Measurements from ENCODE around the gene PODXL2.

PODXL2 gene

DNA sequence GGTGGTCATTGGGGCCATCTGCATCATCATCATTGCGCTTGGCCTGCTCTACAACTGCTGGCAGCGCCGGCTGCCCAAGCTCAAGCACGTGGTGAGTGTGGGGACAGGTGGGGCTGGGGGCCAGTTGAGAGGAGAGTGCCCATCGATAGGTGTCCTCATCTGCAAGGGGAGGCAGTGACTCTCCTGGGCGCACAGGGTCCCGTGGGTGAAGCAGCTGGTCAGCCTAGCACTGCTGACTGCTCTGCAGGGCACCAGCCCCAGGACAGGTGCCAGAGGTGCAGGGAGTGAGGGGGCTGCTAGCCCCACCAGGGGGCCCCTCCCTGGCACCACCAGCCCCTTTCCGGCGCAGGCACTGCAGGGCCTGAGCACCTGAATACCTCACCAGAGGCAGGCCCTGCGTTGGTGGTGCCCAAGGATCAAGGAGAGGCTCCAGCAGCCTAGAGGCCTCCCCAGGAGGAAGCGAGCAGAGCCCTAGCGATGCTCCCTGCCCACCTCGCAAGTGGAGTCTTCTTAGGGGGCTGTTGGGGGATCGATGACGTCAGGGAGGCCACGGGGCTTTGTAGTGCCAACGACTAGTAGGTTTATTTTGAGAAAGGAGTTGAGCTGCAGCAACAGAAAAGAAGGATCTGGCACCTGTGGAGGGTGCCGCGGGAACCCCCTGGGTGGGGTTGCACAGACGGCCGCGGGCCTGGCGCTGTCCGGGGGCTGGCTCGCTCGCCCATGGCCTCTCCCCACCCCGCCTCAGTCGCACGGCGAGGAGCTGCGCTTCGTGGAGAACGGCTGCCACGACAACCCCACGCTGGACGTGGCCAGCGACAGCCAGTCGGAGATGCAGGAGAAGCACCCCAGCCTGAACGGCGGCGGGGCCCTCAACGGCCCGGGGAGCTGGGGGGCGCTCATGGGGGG, 42.8 kb downstream of the PODXL2 start:
- in situ Hi-C loops (cut with HindIII; ENCODE audit: low sequenced_read_pairs), result loop anchor here (25.0 kb wide), 1 partner anchor 291 kb away; no protein-coding TSS in a partner anchor

DNA sequence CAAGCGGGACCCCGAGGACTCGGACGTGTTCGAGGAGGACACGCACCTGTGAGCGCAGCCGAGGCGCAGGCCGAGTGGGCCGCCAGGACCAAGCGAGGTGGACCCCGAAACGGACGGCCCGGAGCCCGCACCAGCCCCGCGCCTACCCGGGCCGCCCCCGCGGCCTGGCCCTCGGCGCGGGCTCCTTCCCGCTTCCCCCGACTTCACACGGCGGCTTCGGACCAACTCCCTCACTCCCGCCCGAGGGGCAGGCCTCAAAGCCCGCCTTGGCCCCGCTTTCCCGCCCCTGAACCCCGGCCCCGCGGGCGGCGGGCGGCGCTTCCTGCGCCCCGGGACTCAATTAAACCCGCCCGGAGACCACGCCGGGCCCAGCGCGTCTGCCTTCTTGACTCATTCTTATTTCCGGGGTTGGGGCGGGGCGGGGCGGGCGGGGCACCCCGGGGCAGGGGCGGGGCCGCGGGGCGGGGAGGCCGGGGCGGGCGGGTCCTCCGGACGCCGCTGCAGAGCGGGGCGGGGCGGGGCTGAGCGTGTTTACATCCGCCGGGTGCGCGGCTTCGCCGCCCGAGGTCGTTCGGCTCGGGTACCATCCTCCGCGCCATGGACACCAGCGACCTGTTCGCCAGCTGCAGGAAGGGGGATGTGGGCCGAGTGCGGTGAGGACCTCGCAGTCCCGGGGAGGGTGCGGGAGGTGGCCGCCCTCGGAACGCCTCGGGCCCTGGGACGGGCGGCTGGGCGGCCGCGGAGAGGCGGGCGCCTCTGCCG, 43.6 kb downstream of the PODXL2 start, which contains the start of gene ABTB1:
TSS of gene ABTB1 (plus strand) at position 524 of the 762 bp plus-strand sequence. CDS start at position 598, 74 bp downstream.
- in situ Hi-C loops (cut with HindIII; ENCODE audit: low sequenced_read_pairs), result loop anchor here (25.0 kb wide), 1 partner anchor 290 kb away; no protein-coding TSS in a partner anchor

DNA sequence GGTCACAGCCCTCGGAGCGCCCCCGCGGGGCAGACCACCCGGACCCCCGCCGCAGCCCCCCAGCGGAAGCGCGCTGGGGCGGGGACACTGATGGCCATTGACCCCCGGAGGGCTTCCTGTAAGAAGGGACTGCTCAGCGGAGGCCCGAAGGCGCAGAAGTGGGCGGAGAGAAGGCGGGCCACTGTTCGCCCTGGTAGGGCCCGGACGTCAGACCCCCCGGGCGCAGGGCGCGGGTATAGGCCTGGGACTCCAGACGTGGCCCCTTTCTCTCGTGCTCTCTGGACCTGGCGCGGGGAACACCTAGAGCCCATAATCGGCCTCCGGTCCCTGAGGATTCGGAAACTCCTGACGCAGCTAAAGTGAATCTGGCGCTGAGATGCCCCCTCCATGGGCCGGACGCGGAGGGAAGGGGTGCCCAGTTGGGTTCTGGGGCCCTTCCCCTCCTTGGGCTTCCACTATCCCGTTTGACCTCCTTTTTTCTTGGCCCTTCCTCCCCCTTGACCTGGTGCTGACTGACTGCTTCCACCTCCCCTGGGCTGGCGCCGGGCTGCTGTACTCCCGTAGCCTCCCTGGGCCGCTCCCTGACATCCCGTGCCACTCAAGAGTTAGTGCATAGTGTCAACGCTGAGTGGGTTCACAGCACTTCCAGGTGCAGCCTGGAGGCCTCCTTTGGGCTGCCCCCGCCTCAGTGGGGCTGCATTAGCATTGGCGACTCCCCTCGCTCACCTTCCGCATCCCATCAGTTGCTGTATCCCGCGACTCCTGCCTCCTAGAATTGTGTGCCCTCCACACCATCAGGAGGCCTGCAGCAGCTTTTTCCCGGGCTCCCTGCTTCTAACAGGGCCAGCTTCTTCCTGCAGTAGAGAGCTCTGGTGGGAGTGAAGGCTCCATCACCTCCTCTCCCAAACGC, 44.5 kb downstream of the PODXL2 start:
- in situ Hi-C loops (cut with HindIII; ENCODE audit: low sequenced_read_pairs), result loop anchor here (25.0 kb wide), 1 partner anchor 289 kb away; no protein-coding TSS in a partner anchor

DNA sequence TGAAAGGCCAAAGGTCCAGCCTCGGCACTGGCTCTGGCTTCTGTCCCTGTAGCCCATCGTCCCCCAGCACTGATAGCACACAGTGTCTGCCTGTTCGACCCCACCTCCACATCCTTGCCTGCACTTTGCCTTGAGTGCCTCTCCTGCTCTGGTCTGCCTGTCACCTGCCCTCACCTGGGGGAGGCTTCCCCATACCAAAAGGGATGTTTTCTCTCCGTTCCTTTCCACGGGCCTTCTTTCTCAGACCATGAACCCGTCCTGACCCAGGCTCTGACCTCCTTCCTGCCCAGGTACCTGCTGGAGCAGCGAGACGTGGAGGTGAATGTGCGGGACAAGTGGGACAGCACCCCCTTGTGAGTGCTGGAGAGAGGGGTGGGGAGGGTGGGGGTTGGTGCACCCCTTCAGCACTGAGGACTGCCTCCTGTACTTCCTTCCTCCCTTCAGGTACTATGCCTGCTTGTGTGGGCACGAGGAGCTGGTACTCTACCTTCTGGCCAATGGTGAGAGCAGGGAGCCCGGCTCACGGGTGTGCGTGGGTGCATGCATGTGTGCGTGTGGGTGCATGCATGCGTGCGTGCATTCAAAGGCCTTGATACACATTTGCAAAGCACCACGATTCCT, 45.2 kb downstream of the PODXL2 start:
- in situ Hi-C loops (cut with HindIII; ENCODE audit: low sequenced_read_pairs), result loop anchor here (25.0 kb wide), 1 partner anchor 288 kb away; no protein-coding TSS in a partner anchor

DNA sequence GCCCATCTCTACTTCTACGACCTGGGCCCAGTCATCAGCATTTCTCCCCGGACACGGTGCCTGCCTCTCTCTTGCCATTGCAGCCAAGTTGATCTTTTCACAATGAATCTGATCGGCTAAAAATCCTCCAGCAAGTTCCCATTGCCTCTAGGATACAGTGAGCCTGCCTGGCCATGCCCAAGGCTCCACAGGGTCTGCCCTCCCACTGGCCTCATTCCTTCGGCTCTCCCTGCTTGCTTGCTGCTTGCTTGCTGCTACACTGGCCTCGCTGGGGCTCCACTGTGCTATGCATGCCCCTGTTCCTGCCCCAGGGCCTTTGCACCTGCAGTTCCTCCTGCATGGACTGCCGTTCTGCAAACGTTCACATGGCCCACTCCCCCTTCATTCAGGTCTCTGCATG, 45.8 kb downstream of the PODXL2 start:
- in situ Hi-C loops (cut with HindIII; ENCODE audit: low sequenced_read_pairs), result loop anchor here (25.0 kb wide), 1 partner anchor 288 kb away; no protein-coding TSS in a partner anchor

DNA sequence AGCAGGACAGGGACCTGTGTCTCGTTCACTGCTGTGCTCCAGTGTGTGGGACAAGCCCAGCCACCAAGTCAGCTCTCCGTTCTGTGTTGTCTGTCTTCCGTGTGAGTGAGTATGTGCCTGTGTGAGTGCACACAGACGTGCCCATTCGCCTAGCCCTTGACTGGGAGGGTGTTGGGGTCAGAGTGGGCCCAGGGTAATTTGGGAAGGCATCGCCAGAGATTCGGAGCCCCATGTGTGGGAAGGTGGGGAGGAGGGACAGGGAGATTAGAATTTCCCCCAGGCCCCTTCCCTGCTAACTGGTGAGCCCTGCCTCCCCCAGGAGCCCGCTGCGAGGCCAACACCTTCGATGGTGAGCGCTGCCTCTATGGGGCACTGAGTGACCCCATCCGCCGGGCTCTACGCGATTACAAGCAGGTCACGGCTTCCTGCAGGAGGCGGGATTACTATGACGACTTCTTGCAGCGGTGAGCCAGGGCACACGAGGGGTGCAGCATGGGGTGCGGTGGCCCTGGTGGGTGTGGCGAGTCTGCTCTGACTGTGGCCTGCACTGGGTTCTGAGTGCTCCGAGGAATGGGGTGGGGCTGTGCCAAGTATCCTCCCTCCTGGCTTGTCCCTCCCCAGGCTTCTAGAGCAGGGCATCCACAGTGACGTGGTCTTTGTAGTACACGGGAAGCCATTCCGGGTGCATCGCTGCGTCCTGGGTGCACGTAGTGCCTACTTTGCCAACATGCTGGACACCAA, 46.8 kb downstream of the PODXL2 start:
- in situ Hi-C loops (cut with HindIII; ENCODE audit: low sequenced_read_pairs), result no loop called here

DNA sequence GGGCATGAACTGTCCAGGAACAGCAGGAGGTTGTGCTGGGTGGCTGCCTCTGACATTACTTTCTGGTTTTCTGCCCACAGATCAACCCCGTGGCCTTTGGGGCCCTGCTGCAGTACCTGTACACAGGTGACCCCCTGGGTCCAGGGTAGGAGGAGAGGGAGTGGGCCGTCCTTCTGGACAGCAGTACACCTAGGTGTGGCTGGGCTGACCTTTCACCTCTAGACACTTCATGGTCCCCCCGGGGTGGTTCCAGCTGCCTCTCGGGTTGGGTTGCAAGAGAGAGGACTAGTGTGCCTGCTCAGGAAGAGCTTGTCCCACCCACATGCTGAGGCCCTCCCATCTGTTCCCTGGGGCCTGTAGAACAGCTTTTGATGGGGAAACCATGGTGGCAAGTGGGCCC, 47.5 kb downstream of the PODXL2 start:
- in situ Hi-C loops (cut with HindIII; ENCODE audit: low sequenced_read_pairs), result no loop called here

DNA sequence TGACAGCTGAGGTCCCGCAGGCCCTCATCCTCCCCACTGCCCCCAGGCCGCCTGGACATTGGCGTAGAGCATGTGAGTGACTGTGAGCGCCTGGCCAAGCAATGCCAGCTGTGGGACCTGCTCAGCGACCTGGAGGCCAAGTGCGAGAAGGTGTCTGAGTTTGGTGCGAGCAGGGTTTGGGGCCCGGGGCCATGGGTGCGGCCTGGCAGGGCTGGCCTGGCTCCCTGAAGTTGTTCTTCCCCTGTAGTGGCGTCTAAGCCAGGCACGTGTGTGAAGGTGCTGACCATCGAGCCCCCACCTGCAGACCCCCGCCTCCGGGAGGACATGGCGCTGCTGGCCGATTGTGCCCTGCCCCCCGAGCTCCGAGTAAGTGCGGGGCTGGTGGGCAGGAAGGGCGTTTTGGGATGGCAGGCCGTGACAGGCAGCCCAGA, 48.0 kb downstream of the PODXL2 start:
- in situ Hi-C loops (cut with HindIII; ENCODE audit: low sequenced_read_pairs), result no loop called here

DNA sequence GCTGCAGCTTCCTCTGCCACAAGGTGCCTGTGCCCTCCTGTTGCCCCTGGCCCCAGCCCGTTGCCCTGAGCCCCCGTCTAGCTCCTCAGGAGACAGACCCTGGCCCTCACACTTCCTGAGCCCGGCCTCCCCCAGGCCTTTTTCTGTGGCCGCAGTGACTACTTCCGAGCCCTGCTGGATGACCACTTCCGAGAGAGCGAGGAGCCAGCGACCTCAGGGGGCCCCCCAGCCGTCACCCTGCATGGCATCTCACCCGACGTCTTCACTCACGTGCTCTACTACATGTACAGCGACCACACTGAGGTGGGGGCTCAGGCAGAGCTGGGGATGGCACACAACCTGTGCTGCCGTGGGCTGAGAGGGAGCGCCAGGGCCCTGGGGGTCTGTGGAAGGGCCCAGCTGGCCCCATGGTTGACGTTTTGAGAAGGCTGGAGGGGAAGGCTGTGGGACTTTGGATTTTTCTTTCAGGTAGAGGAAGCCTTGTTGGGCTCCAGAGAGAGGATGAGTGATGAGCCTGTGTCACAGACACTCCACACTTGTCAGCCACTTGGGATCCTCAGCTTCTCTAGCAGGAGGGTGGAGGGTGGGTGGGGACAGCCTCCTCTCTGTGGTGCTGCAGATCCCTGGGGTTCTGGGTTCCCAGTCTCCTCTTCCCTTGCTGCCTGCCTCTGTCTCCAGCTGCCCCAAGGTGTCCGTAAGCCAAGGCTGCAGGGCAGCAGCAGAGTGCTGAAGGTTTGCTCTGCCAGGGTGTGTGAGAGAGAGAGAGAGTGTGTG, 48.7 kb downstream of the PODXL2 start:
- in situ Hi-C loops (cut with HindIII; ENCODE audit: low sequenced_read_pairs), result no loop called here

DNA sequence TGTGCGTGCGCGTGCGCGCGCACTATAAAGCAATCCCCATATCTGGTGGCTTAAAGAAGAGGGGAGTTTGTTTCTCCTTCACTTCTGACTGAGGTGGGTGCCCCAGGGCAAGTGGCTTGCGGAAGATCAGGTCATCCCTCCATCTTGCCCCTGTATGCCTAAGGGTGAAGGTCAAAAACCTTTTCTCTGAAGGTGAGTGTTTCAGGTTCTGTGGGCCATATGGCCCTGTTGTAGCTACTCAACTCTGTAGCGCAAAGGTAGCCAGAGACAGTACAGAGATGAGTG, 49.3 kb downstream of the PODXL2 start:
- in situ Hi-C loops (cut with HindIII; ENCODE audit: low sequenced_read_pairs), result no loop called here

DNA sequence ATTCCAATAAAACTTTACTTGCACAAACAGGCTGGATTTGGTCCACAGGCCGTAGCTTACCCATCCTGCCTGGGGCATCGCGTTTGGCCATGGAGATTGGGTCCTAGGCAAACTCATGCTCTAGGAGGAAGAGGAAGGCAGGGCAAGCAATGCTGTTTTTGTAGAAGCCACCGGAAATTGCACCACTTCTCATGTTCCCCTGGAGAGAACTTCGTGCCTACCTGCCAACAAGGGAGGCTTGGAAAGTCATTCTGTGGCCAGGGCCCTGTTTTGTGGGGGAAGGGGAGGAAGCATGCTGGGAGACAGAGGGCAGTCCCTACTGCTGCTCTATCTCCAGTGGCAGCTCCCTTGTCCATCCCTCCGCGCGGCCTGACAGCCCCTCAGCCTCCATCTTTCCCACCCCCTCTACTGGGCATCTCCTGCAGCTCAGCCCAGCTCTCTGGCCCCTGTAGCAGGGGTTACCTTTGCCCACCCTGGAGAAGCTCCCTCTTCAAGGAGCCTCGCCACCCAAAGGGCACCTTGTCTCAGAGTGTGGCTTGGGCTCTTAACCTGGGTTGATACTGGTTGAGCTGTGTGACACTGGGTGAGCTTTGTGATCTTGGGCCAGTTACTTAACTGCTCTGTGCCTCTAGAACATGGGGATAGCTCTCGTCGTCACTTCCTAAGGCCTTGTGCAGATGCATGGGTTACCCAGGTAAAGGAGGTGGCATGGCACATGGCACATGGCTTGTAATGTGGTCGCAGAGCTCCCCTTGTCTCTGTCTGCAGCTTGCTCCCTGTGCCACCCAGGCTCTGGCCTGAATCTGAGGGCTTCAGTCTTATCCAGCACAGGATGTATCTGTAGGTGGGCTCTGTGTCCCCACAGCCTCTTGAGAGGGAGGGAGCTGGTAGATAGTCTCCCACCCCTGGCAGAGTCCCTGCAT, 49.9 kb downstream of the PODXL2 start:
- in situ Hi-C loops (cut with HindIII; ENCODE audit: low sequenced_read_pairs), result no loop called here

DNA sequence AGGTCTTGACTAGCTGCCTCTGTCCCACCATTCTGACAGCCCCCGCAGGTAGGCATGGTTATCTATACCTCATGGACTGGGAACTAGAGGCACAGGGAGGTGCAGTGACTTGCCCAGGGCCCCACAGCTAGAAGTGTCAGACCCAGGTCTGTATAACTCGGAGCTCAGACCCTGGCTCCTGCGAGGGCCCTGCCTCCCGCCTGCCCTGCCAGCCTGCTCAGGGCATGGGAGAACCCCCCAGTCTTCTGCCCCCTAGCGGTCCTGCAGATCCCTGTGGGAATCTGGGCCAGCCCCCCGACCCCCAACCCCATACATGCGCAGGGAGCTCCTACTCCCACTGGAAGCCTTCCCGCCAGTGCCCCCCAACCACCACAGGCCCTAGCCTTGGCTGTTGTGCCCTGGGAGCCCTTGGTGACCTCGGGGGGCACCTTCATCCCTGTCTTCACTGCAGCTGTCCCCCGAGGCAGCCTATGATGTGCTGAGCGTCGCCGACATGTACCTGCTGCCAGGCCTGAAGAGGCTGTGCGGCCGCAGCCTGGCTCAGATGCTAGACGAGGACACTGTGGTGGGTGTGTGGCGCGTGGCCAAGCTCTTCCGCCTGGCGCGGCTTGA, 50.7 kb downstream of the PODXL2 start:
- in situ Hi-C loops (cut with HindIII; ENCODE audit: low sequenced_read_pairs), result loop anchor here (5.0 kb wide), 1 partner anchor 72 kb away; no protein-coding TSS in a partner anchor

DNA sequence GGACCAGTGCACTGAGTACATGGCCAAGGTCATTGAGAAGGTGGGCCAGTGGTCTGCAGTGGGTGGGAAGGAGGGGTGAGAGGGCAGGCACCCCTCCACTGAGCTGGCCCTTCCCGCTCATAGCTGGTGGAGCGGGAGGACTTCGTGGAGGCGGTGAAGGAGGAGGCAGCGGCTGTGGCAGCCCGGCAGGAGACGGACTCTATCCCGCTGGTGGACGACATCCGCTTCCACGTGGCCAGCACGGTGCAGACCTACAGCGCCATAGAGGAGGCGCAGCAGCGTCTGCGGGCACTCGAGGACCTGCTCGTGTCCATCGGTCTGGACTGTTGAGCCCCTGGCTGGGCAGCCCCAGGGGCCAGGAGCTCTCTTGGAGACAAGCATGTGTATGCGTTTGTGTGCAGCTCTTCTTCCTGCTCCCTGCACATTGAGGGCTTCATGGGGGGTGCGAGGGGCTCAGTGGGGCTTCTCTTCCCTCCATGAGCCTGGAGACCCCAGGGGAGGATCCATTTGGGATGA, 51.2 kb downstream of the PODXL2 start:
- in situ Hi-C loops (cut with HindIII; ENCODE audit: low sequenced_read_pairs), result loop anchor here (5.0 kb wide), 1 partner anchor 73 kb away; no protein-coding TSS in a partner anchor

DNA sequence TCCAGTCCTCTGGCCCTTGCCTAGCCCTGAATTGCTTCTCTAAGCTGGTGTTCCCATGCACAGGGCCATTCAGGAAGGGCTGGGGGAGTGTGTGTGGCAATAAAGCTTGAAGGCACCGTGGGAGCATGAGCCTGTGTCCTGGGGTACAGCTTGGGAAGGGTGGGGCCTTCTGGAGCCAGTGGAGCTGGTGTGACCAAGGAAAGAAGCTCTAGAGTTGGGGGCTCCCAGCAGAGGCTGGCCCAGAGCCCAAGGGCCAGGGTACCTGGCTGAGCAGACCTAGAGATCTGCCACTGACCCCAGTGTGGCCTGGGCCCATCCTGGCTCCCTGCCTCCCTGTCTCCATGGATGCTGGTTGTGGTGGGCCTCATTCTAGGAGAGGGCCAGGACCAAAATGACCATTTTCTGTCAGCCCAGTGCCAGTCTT, 51.8 kb downstream of the PODXL2 start:
- in situ Hi-C loops (cut with HindIII; ENCODE audit: low sequenced_read_pairs), result loop anchor here (5.0 kb wide), 1 partner anchor 74 kb away; no protein-coding TSS in a partner anchor

DNA sequence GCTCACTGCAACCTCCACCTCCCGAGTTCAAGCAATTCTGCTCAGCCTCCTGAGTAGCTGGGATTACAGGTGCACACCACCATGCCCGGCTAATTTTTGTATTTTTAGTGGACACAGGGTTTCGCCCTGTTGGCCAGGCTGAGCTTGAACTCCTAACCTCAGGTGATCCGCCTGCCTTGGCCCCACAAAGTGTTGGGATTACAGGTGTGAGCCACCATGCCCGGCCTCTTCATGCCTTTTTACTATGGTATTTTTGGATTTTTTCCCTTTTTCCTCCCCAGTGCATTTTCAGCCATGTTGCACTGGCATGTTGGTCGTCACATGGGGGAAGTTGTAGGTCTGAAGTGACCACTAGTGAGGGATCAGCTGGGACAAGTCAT, 53.2 kb downstream of the PODXL2 start:
- in situ Hi-C loops (cut with HindIII; ENCODE audit: low sequenced_read_pairs), result loop anchor here (5.0 kb wide), 1 partner anchor 75 kb away; no protein-coding TSS in a partner anchor

DNA sequence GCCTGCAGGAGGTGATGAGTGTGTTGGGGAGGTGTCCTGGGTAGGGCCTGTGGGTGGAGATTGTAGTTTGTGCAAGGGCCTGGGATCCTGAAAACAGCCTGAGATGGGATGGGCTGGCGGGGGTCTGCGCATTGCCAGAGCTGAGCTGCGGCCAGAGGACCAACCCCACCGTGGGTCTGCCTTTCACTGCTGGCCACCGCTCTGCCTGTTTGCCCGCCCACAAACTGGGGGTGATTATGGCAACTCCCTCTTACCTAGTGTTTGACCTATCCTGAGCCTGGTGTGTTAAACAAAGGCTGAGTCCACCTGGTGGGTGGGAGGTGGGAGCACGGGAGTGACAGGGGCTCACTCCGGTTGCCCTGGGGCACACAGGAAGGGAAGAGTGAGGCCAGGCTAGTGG, 53.6 kb downstream of the PODXL2 start:
- in situ Hi-C loops (cut with HindIII; ENCODE audit: low sequenced_read_pairs), result loop anchor here (5.0 kb wide), 1 partner anchor 75 kb away; no protein-coding TSS in a partner anchor

Data from endothelial cell of hepatic sinusoid (primary cell).